ENCODE data around the gene LYPD6. TPM values are rescaled to one million over a fixed set of nuclear protein-coding genes. Genes with fewer than 3 reads are reported as not detected.

Gene LYPD6
- total and polyA plus RNA-seq, 2 experiments from 2014 or later, result 4.9 to 12.4 TPM

DNA sequence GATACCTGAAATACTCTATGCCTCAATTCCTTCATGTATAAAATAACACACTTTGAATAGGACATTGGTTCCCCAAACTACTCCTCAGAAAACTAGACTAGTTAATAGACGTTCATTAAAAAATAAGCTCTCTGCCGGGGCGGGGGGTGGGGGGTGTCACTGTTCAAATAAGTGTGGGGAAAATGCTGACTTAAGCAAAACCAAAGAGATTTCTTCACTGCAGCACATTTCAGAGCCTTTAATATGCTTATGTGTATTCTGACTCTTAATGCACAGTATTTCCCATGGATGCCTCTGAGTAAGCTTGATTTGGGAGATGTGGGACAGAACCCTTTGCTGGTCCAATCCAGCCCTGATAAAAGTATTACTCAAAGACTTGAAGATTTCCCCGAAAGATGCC, 93.2 kb downstream of the LYPD6 start (continued):
- TF ChIP-seq, protein P1, sequence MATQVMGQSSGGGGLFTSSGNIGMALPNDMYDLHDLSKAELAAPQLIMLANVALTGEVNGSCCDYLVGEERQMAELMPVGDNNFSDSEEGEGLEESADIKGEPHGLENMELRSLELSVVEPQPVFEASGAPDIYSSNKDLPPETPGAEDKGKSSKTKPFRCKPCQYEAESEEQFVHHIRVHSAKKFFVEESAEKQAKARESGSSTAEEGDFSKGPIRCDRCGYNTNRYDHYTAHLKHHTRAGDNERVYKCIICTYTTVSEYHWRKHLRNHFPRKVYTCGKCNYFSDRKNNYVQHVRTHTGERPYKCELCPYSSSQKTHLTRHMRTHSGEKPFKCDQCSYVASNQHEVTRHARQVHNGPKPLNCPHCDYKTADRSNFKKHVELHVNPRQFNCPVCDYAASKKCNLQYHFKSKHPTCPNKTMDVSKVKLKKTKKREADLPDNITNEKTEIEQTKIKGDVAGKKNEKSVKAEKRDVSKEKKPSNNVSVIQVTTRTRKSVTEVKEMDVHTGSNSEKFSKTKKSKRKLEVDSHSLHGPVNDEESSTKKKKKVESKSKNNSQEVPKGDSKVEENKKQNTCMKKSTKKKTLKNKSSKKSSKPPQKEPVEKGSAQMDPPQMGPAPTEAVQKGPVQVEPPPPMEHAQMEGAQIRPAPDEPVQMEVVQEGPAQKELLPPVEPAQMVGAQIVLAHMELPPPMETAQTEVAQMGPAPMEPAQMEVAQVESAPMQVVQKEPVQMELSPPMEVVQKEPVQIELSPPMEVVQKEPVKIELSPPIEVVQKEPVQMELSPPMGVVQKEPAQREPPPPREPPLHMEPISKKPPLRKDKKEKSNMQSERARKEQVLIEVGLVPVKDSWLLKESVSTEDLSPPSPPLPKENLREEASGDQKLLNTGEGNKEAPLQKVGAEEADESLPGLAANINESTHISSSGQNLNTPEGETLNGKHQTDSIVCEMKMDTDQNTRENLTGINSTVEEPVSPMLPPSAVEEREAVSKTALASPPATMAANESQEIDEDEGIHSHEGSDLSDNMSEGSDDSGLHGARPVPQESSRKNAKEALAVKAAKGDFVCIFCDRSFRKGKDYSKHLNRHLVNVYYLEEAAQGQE (IDR thresholded peaks at IDR 0.05; ENCODE audit: unreplicated experiment), result no peak
- TF ChIP-seq POLR2AphosphoS5 (IDR thresholded peaks at IDR 0.05; ENCODE audit: low read depth), result no peak
- TF ChIP-seq, protein P2, sequence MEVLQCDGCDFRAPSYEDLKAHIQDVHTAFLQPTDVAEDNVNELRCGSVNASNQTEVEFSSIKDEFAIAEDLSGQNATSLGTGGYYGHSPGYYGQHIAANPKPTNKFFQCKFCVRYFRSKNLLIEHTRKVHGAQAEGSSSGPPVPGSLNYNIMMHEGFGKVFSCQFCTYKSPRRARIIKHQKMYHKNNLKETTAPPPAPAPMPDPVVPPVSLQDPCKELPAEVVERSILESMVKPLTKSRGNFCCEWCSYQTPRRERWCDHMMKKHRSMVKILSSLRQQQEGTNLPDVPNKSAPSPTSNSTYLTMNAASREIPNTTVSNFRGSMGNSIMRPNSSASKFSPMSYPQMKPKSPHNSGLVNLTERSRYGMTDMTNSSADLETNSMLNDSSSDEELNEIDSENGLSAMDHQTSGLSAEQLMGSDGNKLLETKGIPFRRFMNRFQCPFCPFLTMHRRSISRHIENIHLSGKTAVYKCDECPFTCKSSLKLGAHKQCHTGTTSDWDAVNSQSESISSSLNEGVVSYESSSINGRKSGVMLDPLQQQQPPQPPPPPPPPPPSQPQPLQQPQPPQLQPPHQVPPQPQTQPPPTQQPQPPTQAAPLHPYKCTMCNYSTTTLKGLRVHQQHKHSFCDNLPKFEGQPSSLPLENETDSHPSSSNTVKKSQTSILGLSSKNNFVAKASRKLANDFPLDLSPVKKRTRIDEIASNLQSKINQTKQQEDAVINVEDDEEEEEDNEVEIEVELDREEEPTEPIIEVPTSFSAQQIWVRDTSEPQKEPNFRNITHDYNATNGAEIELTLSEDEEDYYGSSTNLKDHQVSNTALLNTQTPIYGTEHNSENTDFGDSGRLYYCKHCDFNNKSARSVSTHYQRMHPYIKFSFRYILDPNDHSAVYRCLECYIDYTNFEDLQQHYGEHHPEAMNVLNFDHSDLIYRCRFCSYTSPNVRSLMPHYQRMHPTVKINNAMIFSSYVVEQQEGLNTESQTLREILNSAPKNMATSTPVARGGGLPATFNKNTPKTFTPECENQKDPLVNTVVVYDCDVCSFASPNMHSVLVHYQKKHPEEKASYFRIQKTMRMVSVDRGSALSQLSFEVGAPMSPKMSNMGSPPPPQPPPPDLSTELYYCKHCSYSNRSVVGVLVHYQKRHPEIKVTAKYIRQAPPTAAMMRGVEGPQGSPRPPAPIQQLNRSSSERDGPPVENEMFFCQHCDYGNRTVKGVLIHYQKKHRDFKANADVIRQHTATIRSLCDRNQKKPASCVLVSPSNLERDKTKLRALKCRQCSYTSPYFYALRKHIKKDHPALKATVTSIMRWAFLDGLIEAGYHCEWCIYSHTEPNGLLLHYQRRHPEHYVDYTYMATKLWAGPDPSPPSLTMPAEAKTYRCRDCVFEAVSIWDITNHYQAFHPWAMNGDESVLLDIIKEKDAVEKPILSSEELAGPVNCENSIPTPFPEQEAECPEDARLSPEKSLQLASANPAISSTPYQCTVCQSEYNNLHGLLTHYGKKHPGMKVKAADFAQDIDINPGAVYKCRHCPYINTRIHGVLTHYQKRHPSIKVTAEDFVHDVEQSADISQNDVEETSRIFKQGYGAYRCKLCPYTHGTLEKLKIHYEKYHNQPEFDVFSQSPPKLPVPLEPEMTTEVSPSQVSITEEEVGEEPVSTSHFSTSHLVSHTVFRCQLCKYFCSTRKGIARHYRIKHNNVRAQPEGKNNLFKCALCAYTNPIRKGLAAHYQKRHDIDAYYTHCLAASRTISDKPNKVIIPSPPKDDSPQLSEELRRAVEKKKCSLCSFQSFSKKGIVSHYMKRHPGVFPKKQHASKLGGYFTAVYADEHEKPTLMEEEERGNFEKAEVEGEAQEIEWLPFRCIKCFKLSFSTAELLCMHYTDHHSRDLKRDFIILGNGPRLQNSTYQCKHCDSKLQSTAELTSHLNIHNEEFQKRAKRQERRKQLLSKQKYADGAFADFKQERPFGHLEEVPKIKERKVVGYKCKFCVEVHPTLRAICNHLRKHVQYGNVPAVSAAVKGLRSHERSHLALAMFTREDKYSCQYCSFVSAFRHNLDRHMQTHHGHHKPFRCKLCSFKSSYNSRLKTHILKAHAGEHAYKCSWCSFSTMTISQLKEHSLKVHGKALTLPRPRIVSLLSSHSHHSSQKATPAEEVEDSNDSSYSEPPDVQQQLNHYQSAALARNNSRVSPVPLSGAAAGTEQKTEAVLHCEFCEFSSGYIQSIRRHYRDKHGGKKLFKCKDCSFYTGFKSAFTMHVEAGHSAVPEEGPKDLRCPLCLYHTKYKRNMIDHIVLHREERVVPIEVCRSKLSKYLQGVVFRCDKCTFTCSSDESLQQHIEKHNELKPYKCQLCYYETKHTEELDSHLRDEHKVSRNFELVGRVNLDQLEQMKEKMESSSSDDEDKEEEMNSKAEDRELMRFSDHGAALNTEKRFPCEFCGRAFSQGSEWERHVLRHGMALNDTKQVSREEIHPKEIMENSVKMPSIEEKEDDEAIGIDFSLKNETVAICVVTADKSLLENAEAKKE (CRISPR knock-in tag; IDR thresholded peaks at IDR 0.05), result no peak

DNA sequence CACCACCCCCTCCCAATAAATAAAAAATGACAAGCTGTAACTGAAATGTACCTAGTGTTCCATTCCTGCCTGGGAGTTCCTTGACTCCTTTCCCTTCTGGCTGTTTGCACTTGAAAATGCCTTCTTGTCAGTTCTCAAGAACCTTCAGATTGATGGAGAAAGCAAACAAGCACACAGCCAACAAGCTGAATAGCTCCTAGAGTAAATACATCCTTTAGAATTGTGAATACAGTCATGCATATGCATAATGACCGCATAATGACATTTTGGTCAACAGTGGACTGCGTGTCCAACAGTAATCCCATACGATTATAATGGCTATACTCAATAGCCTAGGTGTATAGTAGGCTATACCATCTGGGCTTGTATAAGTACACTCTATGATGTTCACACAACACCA, 97.0 kb downstream of the LYPD6 start:
- H3K4me3 Mint-ChIP-seq, result no peak overlapping the region
- no peak for ATAC-seq
- no peak overlapping the region for H3K4me2 ChIP-seq
- H3K27me3 ChIP-seq (ENCODE audit: insufficient read depth), result no peaks in the 10 kb centered on the region
- no peaks in the 10 kb centered on the region for H3K9me3 Mint-ChIP-seq
- no peaks in the 10 kb centered on the region for H3K79me2 ChIP-seq (replicated peaks; ENCODE audit: insufficient read depth)
- peaks cover 8% of the 10 kb centered on the region for H3K4me1 Mint-ChIP-seq
- no peaks in the 10 kb centered on the region for H3K36me3 Mint-ChIP-seq (ENCODE audit: low read depth)
- no peak overlapping the region for H2AFZ ChIP-seq
- H3K27ac Mint-ChIP-seq, result peak overlapping the region; percentile 45; the same call in 1 of the 2 replicates
- no peaks in the 10 kb centered on the region for H3K27me3 Mint-ChIP-seq (ENCODE audit: insufficient read depth, low read depth, poor library complexity)
- H3F3A ChIP-seq (replicated peaks; ENCODE audit: low read depth), result no peaks in the 10 kb centered on the region
- H3K27ac ChIP-seq (ENCODE audit: low read depth), result no peak overlapping the region
- TF ChIP-seq EZH2 (IDR thresholded peaks at IDR 0.05; ENCODE audit: low read depth, unreplicated experiment) (no peak), NANOG (IDR thresholded peaks at IDR 0.05; ENCODE audit: borderline replicate concordance) (no peak), EZH2phosphoT487 (IDR thresholded peaks at IDR 0.05; ENCODE audit: unreplicated experiment) (no peak)
- TF ChIP-seq, protein P2 (CRISPR knock-in tag; IDR thresholded peaks at IDR 0.05), result no peak
- H3K9me2 ChIP-seq (ENCODE audit: insufficient read depth), result no peaks in the 10 kb centered on the region
- no peaks in the 10 kb centered on the region for H3K4me1 ChIP-seq (ENCODE audit: insufficient read depth)
- no peaks in the 10 kb centered on the region for H4K20me1 ChIP-seq (replicated peaks; ENCODE audit: insufficient read depth)
- H3K4me3 ChIP-seq, result no peak overlapping the region
- no peak for DNase-seq (ENCODE audit: low spot score)
- no peaks in the 10 kb centered on the region for H3K36me3 ChIP-seq (ENCODE audit: insufficient read depth)

All from GM23338 (cell line).